ENCODE measurements around the gene RNF214.

GRCh38 chr11:117210620-117211019 is 21.9 kb upstream of the RNF214 start:
- no peak for TF ChIP-seq POLR2A (IDR thresholded peaks at IDR 0.05; ENCODE audit: low read length)
- no peak for TF ChIP-seq GATA1 (IDR thresholded peaks at IDR 0.05; ENCODE audit: low read depth, low read length)
